Fibroblast of peridontal ligament (primary cell): ENCODE measurements around the gene PNLIPRP2.

Source experiments
- DNase-seq: peaks from one replicate; pipeline ENCODE4 v3.0.0-alpha.2; 2010; ENCODE audit errors: extremely low read depth

PNLIPRP2 gene

GRCh38 chr10:116654816-116655215, 34.1 kb downstream of the PNLIPRP2 start:
- DNase-seq, result no peak

DNA sequence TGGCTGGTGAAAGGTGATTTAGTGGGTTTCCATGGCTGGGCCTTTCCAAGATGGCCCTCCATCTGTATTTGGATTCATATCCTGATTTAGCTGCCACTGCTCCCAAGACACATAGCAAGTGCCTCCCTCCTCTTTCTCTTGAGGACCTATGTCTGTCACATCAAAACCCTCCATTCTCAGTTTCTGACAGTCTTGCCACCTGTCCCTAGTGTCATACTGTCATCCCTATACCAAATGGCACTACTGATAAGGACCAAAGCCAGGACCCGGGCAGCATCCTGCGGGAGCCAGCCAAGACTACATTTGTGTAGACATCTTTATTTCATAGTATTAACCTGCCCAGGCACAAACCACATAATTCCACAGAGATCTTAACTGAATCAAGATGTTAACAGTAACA, 34.8 kb downstream of the PNLIPRP2 start:
- DNase-seq, result no peak

DNA sequence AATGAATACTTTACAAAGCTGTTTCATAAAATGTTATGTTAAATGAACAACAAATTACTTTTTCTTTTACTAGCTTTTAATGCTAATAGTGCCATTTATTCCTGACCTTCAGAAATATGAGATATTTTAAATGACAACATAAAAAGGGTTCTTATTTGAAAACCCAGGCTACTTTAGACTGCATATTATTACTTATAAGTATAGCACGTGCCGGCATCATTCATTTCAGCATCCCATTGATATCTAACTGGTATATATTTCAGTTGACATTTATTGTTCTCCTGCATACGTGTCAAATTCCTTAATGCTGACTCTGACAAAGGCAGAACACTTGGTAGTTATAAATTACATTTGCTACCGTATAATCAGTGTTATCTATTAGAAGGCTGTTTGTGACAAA, 35.3 kb downstream of the PNLIPRP2 start:
- no peak for DNase-seq

GRCh38 chr10:116657863-116658551, 37.3 kb downstream of the PNLIPRP2 start:
- DNase-seq, result no peak

DNA sequence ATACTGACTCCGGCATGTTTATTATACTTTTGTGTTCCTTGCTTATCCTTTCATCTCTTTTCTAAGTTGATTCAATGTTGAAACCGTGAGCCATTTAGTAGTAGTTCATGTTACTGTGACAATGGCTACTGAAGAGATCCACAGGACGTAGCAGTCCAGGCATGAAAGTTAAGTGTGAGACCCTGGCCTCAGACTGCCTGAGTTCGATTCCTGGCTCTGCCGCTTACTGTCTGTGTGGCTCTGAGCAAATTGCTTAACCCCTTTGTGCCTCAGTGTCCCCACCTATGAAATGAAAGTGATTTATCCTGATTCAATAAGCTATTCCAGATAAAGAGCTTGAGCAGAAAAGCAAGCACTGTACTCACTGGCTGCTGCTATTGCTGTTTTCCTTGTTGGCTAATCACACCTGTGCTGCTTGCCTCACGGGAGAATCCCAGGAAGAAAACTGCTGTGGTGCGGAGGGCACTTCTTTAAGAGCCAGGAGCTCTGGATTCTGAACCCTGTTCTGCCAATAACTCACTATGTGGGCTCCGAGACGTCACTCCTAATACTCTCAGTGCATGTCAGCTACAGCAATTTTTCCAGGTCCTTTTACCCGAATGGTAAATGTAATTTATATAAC, 38.4 kb downstream of the PNLIPRP2 start:
- no peak for DNase-seq

DNA sequence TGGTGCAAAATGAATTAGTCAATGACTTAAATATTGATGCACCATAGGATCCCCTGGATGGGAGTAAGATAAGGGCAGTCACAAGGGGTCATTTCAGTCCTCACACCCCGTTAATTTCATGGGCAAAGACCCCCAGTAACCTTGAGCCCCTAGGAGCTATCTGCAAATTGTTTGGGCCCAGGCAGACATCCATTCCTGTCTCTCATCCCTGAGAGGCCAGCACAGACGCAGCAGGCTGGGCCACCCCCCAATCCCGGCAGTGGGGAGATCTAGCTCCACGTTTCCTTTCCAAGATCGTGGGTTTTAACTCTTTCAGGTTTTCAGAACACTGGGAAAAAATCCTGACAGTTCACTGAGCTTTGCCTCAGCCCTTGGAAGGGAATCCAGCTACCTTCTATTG, 40.1 kb downstream of the PNLIPRP2 start:
- no peak for DNase-seq

DNA sequence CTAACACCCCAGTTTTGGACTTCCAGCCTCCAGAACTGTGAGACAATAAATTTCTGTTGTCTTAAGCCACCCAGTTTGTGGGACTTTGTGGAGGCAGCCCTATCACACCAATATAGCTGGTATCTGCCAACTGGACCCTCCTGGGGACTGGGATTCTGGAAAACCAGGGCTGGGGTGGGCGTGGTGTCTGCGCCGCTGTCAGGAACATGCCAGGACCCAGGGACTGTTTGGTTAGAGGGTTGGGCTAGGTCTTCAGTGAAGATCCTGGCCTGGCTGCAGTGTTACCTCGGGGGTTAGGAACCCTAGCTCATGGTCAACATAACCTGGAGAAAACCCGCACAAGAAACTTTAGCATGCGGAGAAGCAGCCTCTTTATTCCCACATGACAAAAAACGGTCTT, 42.6 kb downstream of the PNLIPRP2 start:
- DNase-seq, result no peak

- no peak for DNase-seq
Observed at GRCh38 chr10:116664631-116665030, 43.9 kb downstream of the PNLIPRP2 start.

DNA sequence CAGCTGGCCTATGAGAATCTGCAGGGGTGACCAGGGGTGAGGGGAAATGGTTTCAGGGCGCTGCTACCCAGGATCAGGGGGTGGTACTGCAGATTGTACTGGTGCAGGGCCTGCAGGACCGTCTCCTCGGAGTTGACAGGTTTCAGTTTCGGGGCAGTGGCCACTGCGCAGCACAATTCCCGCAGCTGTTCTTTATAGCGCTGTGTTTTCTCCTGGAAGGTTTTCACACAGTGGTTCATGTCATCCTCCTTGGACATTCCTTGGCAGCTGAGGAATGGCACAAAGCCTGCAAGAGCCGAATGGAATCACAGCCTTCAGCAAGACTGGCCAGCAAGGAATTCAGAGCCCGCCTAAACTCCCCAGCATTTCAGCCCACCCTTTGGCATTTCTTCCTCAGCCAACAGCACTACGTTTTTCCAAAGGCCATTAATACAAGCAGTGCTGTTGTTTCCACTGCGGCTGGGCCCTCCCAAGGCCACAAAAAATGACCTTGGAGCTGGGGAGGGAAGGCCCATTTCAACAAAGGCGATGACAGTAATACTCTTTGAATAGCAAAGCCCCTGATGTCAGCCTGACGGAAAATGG, 44.9 kb downstream of the PNLIPRP2 start:
- peak; percentile 27 for DNase-seq

- no peak for DNase-seq
Observed at GRCh38 chr10:116667484-116667883, 46.7 kb downstream of the PNLIPRP2 start.

DNA sequence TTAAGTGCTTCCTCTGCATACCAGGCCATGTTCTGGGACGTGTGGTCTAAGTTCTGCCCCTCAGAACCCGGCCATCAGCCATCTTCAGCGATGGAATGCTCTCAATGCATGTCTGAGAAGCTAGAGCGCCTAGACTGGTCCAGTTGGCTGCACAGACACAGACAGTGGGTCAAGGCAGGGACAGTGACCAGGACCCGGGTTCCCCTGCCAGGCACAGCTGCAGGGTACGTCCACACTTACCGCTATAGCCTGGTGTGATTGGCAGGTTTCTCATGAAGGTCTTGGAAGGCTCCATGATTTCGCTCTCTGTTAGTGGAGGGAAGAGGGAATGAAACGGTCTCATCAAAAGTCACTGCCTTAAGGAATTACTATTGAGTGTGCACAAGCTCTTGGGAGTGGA, 47.3 kb downstream of the PNLIPRP2 start:
- DNase-seq, result no peak

GRCh38 chr10:116668446-116668845, 47.7 kb downstream of the PNLIPRP2 start:
- DNase-seq, result no peak

- no peak for DNase-seq
Observed at GRCh38 chr10:116669080-116669479, 48.3 kb downstream of the PNLIPRP2 start.

DNA sequence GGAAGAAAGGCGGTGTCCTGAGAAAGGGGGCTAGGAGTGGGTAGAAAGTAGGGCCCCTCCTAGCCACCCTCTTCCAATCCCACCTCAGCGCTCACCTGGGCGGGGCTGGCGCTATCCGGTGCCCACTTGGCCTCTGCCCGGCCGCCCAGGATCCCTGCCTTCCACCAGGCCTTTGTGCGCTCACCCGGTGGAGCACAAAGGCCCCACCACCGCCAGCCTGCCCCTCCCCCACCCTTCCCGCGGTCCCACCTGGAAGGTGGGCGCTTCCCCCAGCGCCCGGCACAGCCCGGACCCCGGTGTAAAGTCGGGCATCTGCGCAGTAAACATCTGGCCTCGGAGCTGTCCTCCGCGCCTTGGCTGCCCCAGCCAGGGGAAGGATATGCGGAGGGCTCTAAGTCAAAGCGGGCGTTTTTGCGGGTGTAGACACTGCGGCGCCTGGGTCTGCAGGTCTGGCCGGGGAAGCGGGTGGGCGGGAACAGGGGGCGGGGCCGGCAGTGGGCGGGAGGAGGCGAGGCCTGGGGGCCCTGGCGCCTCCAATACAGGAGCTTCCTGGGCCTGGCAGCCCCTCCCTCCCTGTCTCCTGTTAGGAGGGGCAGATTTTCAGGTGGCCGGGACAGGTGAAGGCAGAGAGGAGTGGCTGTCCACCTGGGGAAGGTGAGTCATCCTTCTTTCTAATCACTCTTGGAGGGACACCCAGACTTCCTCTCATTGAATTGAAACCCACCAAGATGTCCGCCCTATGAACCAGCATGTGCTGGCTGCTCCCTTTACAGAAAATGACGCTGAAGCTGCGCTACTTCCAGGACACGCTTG, 49.3 kb downstream of the PNLIPRP2 start:
- no peak for DNase-seq

DNA sequence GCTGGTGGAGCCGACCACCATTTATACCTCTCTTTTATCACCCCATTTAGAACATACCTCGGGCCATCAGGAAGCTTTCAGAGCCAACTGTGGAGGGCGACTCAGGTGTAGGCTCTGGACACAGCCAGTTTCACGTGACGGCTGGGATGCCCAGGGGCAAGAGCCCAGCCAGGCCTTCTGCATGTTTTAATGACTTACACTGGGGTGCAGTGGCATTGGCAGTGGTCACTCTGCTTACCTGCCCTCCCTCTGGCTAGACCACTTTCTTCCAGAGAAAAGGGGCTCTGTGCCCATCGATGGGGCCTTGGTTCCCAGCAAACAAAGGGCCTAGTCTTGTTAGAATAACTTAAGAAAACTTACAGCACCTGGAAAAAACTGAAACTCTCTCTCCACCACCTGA, 50.0 kb downstream of the PNLIPRP2 start:
- no peak for DNase-seq

- DNase-seq, result no peak
Observed at GRCh38 chr10:116671274-116671926, 50.6 kb downstream of the PNLIPRP2 start.

DNA sequence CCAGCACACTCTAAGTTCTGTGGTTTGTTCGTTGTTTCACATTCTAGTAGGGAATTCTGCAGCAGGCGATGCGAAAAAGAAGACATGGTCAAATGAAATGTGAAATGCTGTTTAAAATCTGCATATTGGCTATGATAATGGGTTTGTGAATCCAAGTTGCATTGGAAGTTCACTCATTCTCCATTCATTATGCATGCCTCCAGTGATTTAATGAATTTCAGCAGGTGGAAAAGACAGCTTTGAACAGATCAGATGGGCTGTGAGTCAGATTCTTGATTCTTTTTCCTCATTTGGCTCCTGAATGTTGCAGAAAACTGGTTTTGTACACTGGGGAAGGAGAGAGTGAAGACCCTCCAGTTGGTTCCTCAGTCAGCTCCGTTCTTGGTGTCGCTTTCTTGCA, 52.1 kb downstream of the PNLIPRP2 start:
- no peak for DNase-seq

DNA sequence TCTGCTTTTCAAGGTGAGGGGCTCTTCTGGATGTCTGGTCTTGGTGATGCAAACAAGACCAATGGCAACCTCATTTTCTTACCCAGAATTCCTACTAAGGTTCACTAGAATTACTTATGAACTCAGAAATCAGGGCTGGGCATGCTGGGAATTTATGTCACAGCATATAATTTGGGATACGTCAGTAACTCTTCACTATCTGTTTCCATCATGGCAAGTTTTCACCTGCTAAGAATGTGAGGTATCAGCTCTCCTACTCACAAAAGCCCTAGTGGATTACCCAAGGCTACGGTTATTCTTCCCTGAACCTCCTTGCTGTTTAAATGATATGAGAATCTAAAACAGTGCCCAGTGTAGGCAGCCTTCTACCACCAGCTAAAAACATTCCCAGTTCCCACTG, 53.1 kb downstream of the PNLIPRP2 start:
- peak; percentile 21 for DNase-seq

DNA sequence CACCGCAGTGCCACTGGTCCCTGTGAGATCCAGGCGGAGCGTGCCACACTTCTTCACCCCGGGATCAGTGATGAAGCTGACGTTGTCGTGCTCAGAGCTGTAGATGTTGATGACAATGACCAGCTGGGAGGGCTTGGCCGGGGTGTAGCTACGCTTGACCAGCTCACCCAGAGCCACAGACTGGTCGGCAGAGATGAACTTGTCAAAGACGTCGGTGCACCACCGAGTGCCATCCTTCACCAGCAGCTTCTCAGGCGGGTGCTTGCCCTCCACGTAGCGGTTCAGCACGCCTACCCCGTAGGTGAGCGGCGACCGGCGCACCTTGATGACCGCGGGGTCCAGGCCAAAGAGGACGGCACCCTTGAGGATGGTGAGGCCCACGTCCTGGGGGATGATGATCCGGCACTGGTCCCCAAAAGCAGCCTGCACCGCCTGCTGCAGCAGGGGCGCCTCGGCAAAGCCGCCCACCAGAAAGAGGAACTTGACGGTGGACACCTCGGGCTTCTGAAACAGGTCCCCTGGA, 54.2 kb downstream of the PNLIPRP2 start:
- no peak for DNase-seq

DNA sequence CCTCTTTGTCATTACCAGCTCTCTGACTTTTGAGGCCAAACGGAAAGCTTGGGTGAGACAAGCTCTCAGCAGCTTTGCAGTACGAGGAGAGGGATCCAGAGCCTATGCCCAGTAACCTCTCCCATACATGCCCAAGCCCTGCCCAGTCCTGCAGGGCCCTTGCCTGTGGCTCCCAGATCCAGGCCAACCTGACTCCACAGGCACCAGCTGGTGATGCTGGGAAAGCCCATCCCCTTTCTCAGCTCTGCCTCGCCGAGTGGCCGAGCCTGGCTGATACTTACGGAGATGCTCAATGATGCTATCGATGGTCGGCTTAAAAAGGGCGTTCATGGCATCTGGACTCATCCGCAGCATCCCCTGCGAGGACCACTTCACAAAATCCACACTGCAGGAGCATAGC, 55.4 kb downstream of the PNLIPRP2 start:
- no peak for DNase-seq

DNA sequence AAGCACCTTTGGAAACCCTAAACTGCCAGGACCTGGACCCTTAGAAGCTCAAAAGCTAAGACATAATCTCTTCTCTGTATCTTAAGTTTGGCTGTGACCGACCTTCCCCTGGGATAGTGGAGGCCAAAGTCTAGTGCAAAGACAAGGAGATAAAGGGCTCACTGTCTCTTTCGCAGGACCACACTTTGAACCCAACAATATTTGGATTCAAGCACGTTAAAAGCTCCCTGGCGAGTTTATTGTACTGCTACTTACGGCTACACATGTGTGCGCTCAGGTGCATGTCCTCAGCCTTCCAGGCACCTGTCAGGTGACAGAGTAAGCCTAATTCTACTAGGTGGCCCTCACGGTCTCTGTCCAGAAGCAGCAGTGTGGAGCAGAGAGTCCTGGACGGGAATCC, 55.9 kb downstream of the PNLIPRP2 start:
- DNase-seq, result no peak

- no peak for DNase-seq
Observed at GRCh38 chr10:116679351-116679750, 58.6 kb downstream of the PNLIPRP2 start.
